Left ventricle myocardium superior (tissue), 1 donor: ENCODE measurements around the gene CLCA4. TPM values are rescaled to one million over a fixed set of nuclear protein-coding genes. Genes with fewer than 3 reads are reported as not detected.

ENCODE experiments used
- ATAC-seq: fragments of 200-7000 bp; cut with Tn5 transposase; one replicate; pipeline ENCODE4 v1.9.1; 2020; ENCODE audit warnings: mild to moderate bottlenecking, moderate library complexity
- DNase-seq: peaks from one replicate; pipeline ENCODE4 v3.0.0-alpha.2; 2020
- intact Hi-C: fragments of 100-400 bp; cut with micrococcal nuclease; formaldehyde crosslinking; loops from one replicate; pipeline ENCODE4 v1.11.0; 2022
- total RNA-seq: library from RNA; stranded (reverse); fragmentation: NEBNext Ultra II Directional; extraction: Animal tissue kit (Norgen Biotek cat#: 25700); gene quantifications from one replicate; pipeline ENCODE4 v1.2.1, GENCODE V29; 2021
- donor health status: DM: no; HTN: yes; CAD: no; lungs with severe emphysema.

CLCA4 gene
- total RNA-seq, 1 donor from 2014 or later, result not detected

GRCh38 chr1:86523670-86524354 is 23.1 kb upstream of the CLCA4 start:
- ATAC-seq (no peak), DNase-seq (no peak)
- intact Hi-C loops, result no loop called here

GRCh38 chr1:86527306-86527705 is 19.6 kb upstream of the CLCA4 start:
- intact Hi-C loops, result no loop called here
- DNase-seq, result no peak

GRCh38 chr1:86530211-86530845 is 16.6 kb upstream of the CLCA4 start:
- ATAC-seq (no peak), DNase-seq (no peak)
- intact Hi-C loops, result no loop called here

More at GRCh38 chr1:86527306-86527705, 19.6 kb upstream of the CLCA4 start:
- ATAC-seq, result no peak

DNA sequence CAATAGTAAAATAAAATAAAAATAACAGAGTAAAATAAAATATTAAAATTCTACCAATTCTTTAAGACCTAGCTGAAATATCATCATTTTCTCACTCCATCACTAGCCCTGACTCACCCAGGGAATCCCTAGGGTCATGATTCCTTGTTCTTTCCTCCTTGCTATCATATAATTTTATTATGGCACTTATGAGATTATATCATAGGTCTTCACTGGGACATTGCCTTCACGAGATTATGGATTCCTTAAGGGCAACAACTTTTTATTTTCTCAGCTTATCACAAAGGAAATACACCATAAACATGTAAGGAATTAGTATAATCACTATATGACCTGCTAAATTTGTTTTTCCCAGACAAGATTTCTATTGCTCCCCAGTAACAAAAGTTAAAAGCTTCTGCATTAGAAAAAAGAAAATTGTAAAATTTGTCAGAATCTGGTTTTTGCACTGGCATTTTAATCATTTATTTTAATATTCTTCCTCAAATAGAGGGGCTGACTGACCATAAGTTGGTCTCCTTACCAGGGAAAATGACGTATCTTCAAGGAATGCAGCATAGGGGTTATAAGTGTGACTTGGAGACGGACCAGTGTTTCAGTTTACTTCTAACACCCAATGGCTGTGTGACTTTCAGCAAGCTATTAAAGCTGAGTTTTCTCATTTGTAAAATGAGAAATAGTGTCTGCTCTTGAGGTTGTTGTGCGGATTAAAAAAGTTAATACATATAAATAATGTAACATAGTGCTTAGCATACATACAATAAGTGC is 8.8 kb upstream of the CLCA4 start:
- ATAC-seq (no peak), DNase-seq (no peak)
- intact Hi-C loops, result no loop called here

DNA sequence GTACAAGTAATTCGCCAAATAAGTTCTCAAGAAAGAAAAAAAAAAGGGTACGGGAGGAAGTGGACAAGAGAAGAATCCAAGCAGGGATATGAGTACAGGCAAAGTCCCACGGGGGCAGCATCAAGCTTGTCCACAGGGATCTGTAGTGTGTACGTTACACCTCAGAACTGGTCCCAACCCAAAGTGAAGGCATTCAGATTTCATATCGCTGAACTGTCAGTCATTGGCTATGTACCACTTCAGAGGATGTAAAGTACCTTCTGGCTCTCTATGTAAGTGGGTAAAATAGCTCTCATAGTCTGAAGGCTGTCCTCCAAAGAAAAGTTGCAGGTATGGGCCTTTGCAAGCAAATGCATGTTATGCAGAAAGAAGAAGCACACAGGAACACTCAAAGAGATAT is 8.1 kb upstream of the CLCA4 start:
- intact Hi-C loops, result no loop called here
- peak; percentile 18 for ATAC-seq
- no peak for DNase-seq

GRCh38 chr1:86541859-86542258 is 5.0 kb upstream of the CLCA4 start:
- DNase-seq (no peak), ATAC-seq (no peak)
- intact Hi-C loops, result no loop called here

GRCh38 chr1:86542631-86543030 is 4.2 kb upstream of the CLCA4 start:
- ATAC-seq (no peak), DNase-seq (no peak)
- intact Hi-C loops, result no loop called here

- DNase-seq (no peak), ATAC-seq (no peak)
- intact Hi-C loops, result no loop called here
These were observed 2.0 kb downstream of the CLCA4 start for GRCh38 chr1:86548839-86549238.

GRCh38 chr1:86551305-86551704 is 4.4 kb downstream of the CLCA4 start:
- no peak for DNase-seq
- intact Hi-C loops, result no loop called here
- ATAC-seq, result no peak

- DNase-seq (no peak), ATAC-seq (no peak)
- intact Hi-C loops, result no loop called here
These were observed 5.5 kb downstream of the CLCA4 start for GRCh38 chr1:86552376-86552775.

DNA sequence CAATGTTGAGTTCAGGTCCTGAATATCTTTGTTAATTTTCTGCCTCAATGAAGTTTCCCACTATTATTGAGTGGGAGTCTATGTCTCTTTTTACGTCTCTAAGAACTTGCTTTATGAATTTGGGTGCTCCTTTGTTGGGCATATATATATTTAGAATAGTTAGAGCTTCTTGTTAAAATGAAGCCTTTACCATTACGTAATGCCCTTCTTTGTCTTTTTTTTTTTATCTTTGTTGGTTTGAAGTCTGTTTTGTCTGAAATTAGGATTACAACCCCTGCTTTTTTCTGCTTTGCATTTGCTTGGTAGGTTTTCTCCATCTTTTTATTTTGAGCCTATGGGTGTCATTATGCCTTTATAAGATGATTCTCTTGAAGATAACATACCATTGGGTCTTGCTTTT is 10.9 kb downstream of the CLCA4 start:
- ATAC-seq (no peak), DNase-seq (no peak)
- intact Hi-C loops, result no loop called here

GRCh38 chr1:86563849-86564248 is 17.0 kb downstream of the CLCA4 start:
- no peak for DNase-seq
- no peak for ATAC-seq
- intact Hi-C loops, result no loop called here

GRCh38 chr1:86567341-86567740 is 20.5 kb downstream of the CLCA4 start:
- ATAC-seq, result no peak
- DNase-seq, result no peak
- intact Hi-C loops, result no loop called here

DNA sequence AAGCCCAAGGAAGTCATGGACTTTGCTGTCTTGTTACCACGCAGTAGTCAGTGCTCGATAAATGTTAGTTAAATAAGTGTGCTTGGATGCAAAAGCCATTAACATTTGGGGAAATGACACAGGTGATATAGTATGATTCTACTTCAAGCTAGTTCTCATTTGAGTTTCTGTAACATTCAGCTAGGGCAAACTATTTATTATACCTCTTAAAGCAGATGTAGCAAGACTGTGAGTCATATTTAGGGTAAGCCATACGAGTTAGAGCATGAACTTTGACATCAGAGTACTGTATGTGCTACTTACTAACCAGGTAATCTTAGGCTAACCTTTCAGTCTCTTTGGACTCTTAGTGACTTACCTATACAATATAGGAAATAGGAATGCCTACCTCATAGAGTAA is 21.0 kb downstream of the CLCA4 start:
- ATAC-seq (no peak), DNase-seq (no peak)
- intact Hi-C loops, result no loop called here

DNA sequence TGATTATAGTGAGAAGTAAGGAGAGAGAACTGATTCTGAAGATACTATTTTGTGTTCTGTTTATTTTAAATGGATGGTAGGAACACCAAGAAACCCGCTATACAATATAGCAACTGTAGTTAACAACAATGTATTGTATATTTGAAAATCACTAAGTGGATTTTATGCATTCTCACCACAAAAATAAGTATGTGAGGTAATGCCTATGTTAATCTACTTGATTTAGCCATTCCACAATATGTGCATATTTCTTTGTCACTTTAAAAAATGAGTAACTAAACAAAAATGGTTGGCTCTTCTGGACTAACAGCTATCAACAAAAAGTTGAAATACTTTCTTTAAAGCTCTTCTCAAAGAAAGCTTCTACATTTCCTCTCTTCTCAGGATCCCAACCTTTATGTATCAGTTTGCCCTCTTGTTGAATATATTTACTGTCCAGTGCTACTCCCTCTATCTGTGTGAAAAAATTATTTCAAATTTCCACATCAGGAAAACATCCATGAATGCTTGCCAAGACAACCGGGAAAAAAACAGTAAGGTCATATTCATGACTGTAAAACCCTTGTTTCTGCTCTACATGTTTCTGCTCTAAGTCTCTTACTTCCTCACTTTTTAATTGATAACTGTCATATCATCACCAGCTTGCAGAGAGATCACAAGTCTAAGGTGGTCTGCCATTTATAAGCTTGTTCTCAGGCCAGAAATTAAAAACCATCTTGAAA is 27.0 kb downstream of the CLCA4 start:
- no peak for ATAC-seq
- intact Hi-C loops, result no loop called here
- DNase-seq, result no peak

DNA sequence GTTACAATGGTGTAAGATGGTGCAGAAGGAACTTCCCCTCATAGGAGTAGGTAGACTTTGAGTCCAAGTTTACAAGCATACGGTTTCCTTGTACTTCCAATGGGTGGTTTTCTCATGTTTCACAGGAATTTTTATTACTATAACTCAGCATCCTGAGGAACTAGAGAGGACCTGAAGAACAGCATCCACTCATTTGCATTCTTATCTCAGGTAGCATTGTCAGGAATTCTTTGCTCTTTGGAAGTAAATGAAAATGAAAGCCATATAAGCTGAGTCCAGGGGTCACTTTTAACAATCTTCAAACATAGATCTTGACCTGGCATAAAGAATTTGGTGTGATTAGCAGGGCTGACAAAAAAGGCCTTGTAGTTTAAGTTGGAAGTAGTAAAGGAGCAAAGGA is 34.4 kb downstream of the CLCA4 start:
- ATAC-seq, result no peak
- intact Hi-C loops, result no loop called here
- DNase-seq, result no peak

DNA sequence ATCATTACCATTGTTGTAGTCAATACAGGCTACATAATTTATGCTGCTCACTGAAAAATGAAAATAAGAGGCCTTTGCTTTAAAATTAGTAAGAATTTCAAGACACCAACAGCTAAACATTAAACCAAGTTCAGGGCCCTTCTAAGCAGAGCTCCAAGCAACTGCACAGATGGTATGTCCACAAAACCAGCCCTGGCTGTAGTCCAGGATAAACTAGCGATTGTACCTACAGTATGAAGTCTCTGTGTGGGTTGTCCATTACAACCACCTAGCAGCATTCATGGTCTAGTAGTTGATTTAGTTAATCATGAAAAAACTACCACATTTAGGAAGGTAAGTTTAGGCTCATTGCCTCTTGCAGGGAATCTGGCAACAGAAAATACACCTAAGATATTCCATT is 35.3 kb downstream of the CLCA4 start:
- intact Hi-C loops, result no loop called here
- DNase-seq (no peak), ATAC-seq (no peak)

- ATAC-seq, result no peak
- no peak for DNase-seq
- intact Hi-C loops, result no loop called here
These were observed 36.2 kb downstream of the CLCA4 start for GRCh38 chr1:86583032-86583431.

DNA sequence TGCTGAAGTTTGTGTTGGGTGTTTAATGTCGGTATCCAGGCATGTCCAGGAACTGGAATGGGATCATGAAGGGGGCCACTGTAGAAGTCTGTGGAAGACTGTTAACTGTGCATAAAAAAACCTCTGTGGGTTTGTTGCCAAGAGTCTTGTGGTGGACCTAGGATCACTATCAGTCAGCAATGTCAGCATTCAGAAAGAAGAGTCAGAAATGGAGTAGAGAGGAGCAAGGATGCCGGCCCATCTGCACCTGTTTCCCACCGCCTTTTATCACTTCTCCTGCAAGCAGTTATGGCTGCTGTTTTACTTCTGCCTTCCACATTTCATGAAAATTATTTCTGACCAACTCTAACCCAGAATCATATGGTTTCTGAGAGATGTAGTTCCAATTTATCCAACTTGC is 36.7 kb downstream of the CLCA4 start:
- no peak for ATAC-seq
- DNase-seq, result no peak
- intact Hi-C loops, result no loop called here

DNA sequence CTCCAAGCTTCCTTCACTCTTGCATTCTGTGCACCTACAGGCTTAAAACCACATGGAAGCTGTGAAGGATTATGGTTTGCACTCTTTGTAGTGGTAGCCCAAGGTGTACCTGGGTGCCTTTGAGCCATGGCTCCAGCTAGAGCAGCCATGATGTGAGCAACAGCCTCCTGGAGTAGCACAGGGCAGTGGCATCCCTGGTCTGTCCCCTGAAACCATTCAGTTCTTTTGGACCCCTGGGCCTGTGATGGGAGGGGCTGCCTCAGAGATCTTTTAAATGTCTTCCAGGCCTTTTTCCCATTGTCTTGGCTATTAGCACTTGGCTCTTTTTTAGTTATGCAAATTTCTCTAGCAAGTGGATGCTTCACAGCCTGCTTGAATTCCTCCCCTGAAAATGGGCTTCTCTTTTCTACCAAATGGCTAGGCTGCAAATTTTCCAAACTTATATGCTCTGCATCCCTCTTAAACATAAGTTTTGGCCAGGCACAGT is 47.4 kb downstream of the CLCA4 start:
- DNase-seq (no peak), ATAC-seq (no peak)
- intact Hi-C loops, result no loop called here
